Islet of Langerhans (tissue), 1 donor: ENCODE results near the gene OSBPL5.

Source experiments
- FAIRE-seq: peaks from one replicate; lab custom pipeline; 2011; peaks lifted over from hg19 to GRCh38; lab: Jason Lieb, UNC

Gene OSBPL5, protein sequence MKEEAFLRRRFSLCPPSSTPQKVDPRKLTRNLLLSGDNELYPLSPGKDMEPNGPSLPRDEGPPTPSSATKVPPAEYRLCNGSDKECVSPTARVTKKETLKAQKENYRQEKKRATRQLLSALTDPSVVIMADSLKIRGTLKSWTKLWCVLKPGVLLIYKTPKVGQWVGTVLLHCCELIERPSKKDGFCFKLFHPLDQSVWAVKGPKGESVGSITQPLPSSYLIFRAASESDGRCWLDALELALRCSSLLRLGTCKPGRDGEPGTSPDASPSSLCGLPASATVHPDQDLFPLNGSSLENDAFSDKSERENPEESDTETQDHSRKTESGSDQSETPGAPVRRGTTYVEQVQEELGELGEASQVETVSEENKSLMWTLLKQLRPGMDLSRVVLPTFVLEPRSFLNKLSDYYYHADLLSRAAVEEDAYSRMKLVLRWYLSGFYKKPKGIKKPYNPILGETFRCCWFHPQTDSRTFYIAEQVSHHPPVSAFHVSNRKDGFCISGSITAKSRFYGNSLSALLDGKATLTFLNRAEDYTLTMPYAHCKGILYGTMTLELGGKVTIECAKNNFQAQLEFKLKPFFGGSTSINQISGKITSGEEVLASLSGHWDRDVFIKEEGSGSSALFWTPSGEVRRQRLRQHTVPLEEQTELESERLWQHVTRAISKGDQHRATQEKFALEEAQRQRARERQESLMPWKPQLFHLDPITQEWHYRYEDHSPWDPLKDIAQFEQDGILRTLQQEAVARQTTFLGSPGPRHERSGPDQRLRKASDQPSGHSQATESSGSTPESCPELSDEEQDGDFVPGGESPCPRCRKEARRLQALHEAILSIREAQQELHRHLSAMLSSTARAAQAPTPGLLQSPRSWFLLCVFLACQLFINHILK

DNA sequence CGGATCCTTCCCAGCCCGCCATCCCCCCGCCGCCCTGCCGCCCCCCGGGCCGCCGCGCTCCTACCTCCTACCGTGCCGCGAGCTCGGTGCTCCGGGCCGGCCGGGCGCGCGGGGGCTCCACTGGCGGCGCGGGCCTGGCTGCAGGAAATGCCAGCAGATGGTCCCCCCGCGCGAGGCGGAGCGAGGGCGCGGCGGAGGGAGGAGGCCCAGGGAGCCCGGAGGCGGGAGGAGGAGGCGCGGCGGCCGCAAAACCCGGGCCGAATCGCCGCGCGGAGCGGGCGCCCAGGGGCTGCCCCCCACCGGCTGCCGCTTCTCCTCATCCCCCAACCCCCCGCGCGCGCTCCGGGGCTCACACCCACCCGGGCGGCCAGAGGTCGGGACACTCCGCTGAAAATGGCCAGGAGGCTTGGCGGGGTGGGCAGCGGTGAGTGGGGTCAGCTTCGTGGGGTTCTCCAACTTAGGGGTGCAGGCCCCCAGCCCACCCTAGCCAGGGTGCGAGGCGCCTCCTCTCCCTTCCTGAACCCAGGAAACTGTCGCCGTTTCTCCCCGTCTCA, at the start of gene OSBPL5:
Gene OSBPL5, minus strand, starts transcription at position 159 of the 554 bp plus-strand sequence. CDS start 36,162 bp downstream, outside the sequence.
- FAIRE-seq, result no peak

DNA sequence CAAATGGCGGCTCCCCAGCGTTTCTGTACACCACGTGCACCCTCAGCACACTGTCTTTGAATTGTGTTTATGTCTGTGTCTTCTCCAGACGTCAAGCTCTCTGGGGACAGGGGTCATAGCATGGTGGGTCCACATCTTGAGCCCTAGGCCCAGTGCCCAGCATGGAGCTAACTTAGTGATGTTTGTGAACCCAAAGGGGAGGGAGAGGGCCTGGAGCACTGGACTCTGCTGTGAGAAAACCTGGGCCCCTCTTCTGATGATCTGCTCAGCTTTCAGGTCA, 49.2 kb upstream of the OSBPL5 start:
- FAIRE-seq, result no peak

- FAIRE-seq, result no peak
Measured at GRCh38 chr11:3213659-3214419, 48.7 kb upstream of the OSBPL5 start.

- no peak for FAIRE-seq
Measured at GRCh38 chr11:3208272-3208671, 43.2 kb upstream of the OSBPL5 start.

DNA sequence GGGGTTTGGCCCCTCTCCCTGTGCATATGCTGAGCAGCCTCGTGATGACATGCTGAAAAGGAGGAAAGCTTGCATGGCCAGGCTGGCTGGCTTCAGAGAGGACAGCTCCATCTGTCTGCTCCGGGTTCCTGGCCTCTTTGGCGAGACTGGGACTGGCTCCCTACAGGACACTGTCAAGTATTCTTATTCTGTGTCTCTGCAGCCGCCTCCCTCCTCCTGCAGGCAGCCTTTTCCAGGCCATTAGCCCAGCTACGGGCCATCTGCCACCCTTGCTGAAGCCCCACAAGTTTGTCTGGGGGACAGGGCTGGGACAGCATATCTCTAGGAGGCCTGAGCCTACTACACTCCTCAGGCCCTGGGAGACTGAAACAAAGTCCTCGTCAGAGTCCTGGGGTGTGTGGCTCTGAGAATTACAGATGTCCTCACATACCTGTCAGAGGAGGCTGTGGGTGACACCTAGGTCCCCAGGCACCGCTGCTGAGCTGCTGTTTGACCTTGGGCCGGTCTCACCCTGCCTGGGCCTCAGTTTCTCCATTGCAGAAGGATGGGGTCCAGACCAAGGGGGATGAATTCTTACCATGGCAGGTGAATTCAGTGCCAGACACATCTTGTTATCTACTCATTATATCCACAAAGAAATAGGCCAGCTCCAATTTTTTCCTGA, 42.5 kb upstream of the OSBPL5 start:
- no peak for FAIRE-seq

DNA sequence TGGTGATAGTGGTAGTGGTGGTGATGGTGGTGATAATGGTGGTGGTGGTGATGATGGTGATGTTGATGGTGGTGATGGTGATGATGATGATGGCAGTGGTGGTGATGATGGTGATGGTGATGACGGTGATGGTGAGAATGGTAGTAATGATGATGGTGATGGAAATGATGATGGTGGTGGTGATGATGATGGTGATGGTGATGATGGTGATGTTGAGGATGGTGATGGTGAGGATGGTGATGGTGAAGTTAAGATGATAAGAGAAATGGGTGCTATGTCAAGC, 41.8 kb upstream of the OSBPL5 start:
- FAIRE-seq, result no peak

DNA sequence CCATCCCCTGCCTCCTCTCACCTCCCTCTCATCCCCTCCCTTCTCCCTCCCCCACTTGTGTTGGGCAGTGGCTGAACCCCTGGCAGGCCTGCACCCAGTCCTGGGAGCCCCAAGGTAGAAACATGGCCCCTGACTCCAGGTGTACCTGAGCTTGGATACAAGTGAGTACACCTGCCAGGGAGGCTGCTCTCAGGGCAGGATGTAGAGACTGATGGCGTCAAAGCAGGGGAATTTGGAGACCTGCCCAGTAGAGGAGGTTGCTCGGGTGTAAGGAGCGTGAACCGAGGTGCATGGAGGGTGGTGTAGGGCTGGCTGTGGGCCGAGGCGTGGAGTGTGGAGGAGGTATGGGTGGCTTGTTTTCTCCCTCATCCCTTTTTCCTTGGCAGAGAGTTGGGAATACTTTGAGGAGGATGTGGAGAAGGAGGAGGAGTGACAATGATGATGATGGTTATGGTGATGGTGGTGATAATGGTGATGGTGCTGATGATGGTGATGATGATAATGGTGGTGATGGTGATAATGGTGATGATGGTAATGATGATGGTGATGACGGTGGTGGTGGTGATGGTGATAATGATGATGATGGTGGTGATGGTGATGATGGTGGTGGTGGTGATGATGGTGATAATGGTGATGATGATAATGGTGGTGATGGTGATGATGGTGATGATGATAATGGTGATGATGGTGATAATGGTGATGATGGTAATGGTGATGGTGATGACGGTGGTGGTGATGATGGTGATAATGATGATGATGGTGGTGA, 41.2 kb upstream of the OSBPL5 start:
- no peak for FAIRE-seq

DNA sequence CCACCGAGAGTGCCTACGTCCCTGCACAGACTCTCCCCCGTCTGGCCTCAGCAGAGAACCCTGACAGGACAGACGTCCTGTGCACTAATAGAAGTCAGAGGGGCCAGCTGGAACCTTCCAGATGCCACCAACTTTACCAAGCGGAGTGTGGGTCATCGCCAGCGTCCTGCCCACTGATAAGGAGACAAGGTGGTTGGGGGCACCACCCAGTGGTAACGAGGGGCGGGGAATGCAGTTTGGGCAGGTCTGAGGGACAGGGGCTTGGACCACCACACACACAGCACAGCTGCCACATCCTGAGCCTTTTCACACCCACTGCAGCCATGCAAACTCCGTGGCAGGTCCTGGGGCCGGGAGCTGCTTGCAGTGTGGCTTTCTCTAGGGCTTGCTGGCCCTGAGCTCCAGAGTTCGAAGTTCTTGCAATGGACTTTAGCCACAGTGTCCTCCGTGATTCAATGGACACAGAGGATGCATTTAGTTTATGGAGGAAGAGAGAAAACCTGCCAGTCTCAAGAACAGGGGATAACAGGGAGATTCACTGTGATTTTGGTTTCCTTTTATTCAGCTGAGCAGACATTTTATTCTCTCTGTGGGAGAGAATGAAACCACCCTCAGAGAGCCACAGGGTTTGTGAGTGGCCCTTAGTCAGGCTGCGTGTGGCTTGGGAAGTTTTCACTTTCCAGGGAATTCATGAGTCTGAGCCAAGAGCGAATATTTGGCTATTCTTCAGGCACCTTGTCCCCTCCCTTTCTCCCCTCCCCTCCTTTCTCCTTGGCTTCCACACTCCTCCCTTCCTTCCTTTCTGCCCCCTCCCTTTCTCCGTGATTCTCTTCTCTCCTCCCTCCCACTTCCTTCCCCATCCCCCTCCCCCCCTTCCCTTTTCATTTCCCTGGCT, 40.4 kb upstream of the OSBPL5 start:
- no peak for FAIRE-seq

GRCh38 chr11:3204141-3205015, 39.3 kb upstream of the OSBPL5 start:
- no peak for FAIRE-seq

DNA sequence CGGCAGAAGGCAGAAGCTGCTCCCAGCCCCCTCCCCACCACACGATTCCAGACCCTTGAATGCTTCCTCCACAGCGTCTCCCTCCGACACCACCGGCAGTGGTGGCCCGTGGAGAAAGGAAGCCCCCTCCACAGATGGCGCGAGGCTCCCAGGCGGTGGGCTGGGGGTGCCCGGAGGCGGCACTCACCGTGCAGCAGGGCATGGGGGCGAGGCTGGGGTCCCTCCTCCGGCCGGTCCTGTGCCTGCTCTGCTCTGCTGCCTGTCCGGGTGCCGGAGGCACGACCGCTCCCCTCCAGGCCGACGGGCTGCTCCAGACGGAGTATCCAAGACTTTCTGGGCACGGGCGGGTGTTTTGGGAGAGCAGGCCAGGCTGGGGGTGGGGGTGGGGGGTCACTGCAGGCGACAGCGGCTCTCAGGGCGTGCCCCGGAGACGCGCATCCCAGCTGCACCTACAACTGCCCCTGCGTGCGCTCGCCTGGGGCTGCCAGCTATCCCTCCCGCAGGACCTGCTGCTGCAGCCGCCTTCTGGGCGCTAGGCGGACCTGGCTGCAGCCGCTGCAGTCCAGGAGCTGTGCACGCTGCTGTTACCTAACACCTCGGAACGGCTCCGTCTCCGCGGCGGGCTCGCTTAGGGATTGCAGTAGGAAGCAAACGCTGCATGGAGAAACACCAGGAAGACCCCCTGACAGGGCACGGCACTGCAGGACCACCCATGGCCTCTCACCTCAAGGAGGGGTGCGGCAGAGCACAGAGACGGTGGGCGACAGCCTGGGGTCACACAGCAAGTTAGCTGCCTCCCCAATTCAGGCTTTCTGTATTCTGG, 38.3 kb upstream of the OSBPL5 start:
- FAIRE-seq, result no peak

GRCh38 chr11:3202759-3203158, 37.6 kb upstream of the OSBPL5 start:
- FAIRE-seq, result no peak

- no peak for FAIRE-seq
Measured at GRCh38 chr11:3202305-3202704, 37.2 kb upstream of the OSBPL5 start.

- FAIRE-seq, result no peak
Measured at GRCh38 chr11:3201677-3202181, 36.6 kb upstream of the OSBPL5 start.

- no peak for FAIRE-seq
Measured at GRCh38 chr11:3201112-3201581, 36.0 kb upstream of the OSBPL5 start.

- no peak for FAIRE-seq
Measured at GRCh38 chr11:3200388-3201111, 35.4 kb upstream of the OSBPL5 start.

DNA sequence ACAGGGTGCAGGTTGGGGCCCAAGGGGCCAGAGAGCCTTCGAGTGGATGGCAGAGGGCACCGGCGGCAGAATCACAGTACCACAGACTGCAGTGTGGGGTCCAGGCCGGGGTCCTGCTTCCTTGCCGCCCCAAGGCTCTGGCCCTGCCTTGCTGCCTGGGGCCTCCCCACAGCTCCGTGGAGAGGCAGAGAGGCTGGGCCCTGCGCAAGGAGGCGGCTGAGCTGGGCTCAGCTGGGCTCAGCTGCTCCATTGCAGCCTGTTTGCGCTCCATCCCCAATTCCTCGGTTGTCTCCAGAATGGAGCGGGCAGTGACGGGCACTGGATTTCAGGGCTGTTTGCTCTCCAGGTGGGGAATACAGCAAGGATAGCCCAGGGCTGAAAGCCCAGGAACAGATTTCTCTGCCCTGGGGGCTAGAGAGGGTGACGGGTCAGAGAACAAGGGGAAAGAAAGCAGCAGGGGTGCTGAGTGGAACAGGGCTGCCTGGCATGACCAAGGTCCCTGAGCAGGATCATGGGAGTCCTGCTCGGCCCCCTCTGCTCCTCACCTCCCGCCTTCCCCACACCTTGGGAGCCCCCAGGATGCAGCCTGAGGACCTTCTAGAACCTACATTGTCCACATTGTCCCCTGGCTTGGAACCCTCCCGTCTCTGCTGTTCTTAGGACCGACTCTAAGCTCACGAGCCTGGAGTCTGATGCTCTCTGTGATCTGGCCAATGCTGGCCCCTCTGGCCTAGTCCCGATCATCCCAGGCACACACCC, 34.6 kb upstream of the OSBPL5 start:
- no peak for FAIRE-seq

DNA sequence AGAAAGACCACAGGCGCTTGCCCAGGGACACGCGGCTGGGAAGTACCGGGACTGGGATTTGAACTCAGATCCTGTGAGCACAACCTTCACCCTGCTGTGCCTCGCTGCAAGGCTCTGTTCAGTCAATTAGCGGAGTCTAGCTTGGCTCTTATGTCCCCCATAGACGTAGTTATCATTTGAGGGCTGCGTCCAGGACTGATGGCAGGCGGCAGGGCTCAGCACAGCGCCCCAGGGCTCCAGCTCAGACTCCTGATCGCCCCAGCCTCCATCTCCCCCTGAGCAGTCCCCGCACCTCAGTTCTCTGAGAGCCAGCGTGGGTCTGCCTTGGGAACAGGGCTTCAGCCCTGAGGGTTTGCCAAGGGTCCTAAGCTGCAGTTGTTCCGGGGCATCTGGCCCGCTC, 33.7 kb upstream of the OSBPL5 start:
- no peak for FAIRE-seq
